ENCODE measurements around the gene LILRB3.
"Not testable (repeated sequence)": the region's sequence is repeated elsewhere in the genome, so short reads cannot be mapped to it uniquely, and the experiment has no call there.

LILRB3 gene

GRCh38 chr19:54209811-54210494 lies 12.9 kb downstream of the LILRB3 start:
- no peak for DNase-seq (ENCODE audit: low read depth in 2 of 2)

- DNase-seq (ENCODE audit: low read depth in 2 of 2) = no peak
These were observed 13.6 kb downstream of the LILRB3 start for GRCh38 chr19:54209058-54209810.

- DNase-seq (ENCODE audit: low read depth in 2 of 2) = no peak
These were observed 14.1 kb downstream of the LILRB3 start for GRCh38 chr19:54208784-54209057.

GRCh38 chr19:54207983-54208783 lies 14.6 kb downstream of the LILRB3 start:
- DNase-seq (ENCODE audit: low read depth in 2 of 2) = no peak

GRCh38 chr19:54207676-54207982 lies 15.2 kb downstream of the LILRB3 start:
- no peak for DNase-seq (ENCODE audit: low read depth in 2 of 2)

- not testable (repeated sequence) for DNase-seq (ENCODE audit: low read depth in 2 of 2)
These were observed 15.6 kb downstream of the LILRB3 start for GRCh38 chr19:54207193-54207592.

GRCh38 chr19:54206831-54207177 lies 16.0 kb downstream of the LILRB3 start:
- no peak for DNase-seq (ENCODE audit: low read depth in 2 of 2)

GRCh38 chr19:54206030-54206830 lies 16.6 kb downstream of the LILRB3 start:
- no peak for DNase-seq (ENCODE audit: low read depth in 2 of 2)

- DNase-seq (ENCODE audit: low read depth in 2 of 2) = no peak
These were observed 17.9 kb downstream of the LILRB3 start for GRCh38 chr19:54204767-54205468.

GRCh38 chr19:54203151-54203611 lies 19.6 kb downstream of the LILRB3 start:
- DNase-seq (ENCODE audit: low read depth in 2 of 2) = no peak

- DNase-seq (ENCODE audit: low read depth in 2 of 2) = no peak
These were observed 20.8 kb downstream of the LILRB3 start for GRCh38 chr19:54201980-54202379.

- no peak for DNase-seq (ENCODE audit: low read depth in 2 of 2)
These were observed 21.6 kb downstream of the LILRB3 start for GRCh38 chr19:54201172-54201701.

GRCh38 chr19:54199401-54199800 lies 23.4 kb downstream of the LILRB3 start:
- DNase-seq (ENCODE audit: low read depth in 2 of 2) = no peak

GRCh38 chr19:54197121-54197520 lies 25.7 kb downstream of the LILRB3 start:
- no peak for DNase-seq (ENCODE audit: low read depth in 2 of 2)

- DNase-seq (ENCODE audit: low read depth in 2 of 2) = no peak
These were observed 26.3 kb downstream of the LILRB3 start for GRCh38 chr19:54196536-54196935.

- DNase-seq (ENCODE audit: low read depth in 2 of 2) = not testable (repeated sequence)
These were observed 28.3 kb downstream of the LILRB3 start for GRCh38 chr19:54194463-54194862.

GRCh38 chr19:54193011-54193410 lies 29.8 kb downstream of the LILRB3 start:
- DNase-seq (ENCODE audit: low read depth in 2 of 2) = no peak

GRCh38 chr19:54191811-54192453 lies 30.9 kb downstream of the LILRB3 start:
- no peak for DNase-seq (ENCODE audit: low read depth in 2 of 2)

- DNase-seq (ENCODE audit: low read depth in 2 of 2) = peak in 1 of 2 donors; percentile 84
These were observed 31.6 kb downstream of the LILRB3 start, which contains the start of gene TSEN34 for GRCh38 chr19:54191011-54191810. Gene TSEN34, plus strand, starts transcription at chr19:54191308. Its CDS starts 57 bp downstream, at chr19:54191365.

All from stimulated activated CD4-positive, alpha-beta T cell treated with anti-CD3 and anti-CD28 coated beads, Interleukin-1b, Interleukin-23, amount 100 ng/mL, for 4 hours (primary cell).